GM18519 (cell line): ENCODE results near the gene IGF1.

ENCODE experiments used
- ATAC-seq: cut with Tn5 transposase; IDR thresholded peaks from one replicate; pipeline ENCODE4 v1.9.1; 2021; ENCODE audit warnings: mild to moderate bottlenecking, moderate library complexity; ENCODE audit not compliant: unreplicated experiment, low FRiP score

IGF1 gene

GRCh38 chr12:102480406-102480805, at the start of gene IGF1:
Gene IGF1 (minus strand): TSS chr12:102480563. CDS start chr12:102480381, 182 bp downstream.
- no peak for ATAC-seq

DNA sequence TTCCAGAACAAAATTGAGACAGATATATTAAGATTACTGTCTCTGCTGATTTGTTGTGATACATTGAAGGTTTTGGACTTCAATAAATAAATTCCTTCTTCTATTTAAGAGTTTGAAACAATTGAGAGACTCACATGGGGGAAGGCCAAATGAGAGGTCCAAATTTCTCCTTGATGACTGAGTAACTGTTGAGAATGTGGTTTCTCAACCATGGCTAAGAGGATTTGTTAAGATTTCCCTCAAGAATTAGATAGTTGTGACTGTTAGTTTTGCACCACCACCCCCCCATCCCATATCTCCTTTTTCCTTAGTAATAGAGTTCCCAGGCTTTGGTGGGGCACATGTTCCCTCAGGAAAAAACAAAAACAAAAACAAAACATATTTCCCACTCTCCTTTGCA, 47.7 kb upstream of the IGF1 start:
- ATAC-seq, result no peak

- no peak for ATAC-seq
Measured at GRCh38 chr12:102527171-102527720, 46.9 kb upstream of the IGF1 start.

DNA sequence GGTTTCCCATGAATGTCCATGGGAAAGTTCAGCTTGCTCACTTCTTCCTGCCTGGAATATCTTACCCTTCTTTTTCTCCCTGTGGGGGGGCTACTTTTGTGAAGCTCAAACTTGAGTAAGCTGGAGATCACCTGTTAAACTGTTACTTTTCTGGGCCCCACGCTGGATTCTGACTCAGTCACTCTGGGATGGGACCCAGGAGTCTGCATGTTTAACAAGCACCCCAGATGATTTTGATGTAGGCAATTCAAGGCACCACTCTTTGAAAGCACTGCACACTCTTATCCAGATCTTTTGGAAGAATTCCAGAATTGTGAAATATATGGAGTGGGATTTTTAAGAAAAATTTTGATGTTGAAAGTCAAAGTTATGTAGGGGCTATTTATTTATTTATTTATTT, 46.3 kb upstream of the IGF1 start:
- ATAC-seq, result no peak

- no peak for ATAC-seq
Measured at GRCh38 chr12:102522768-102523167, 42.4 kb upstream of the IGF1 start.

- ATAC-seq, result no peak
Measured at GRCh38 chr12:102521662-102522277, 41.4 kb upstream of the IGF1 start.

GRCh38 chr12:102518871-102519270, 38.5 kb upstream of the IGF1 start:
- ATAC-seq, result no peak

GRCh38 chr12:102514696-102515095, 34.3 kb upstream of the IGF1 start:
- no peak for ATAC-seq

GRCh38 chr12:102513739-102514138, 33.4 kb upstream of the IGF1 start:
- ATAC-seq, result no peak

GRCh38 chr12:102513272-102513671, 32.9 kb upstream of the IGF1 start:
- peak; percentile 42 for ATAC-seq

DNA sequence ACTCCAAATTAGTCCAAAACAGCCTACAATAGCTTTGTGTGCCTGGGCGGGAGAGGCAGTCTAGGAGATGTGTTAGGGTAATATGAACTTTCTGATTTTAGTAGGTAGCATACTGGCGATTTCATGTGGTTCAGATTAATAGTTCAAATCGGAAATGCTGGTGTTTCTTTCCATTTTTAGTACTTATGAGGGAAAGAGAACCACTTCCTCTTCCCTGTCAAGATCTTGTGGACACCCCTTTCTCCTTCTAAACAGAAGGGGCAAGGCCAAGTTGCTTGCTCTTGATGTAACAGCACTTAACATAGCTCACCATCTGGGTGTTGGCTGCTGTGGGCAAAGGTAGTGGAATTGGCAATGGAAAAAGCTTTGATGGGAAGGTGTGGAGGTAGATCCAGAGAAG, 32.2 kb upstream of the IGF1 start:
- ATAC-seq, result no peak

- ATAC-seq, result no peak
Measured at GRCh38 chr12:102511575-102511974, 31.2 kb upstream of the IGF1 start.

DNA sequence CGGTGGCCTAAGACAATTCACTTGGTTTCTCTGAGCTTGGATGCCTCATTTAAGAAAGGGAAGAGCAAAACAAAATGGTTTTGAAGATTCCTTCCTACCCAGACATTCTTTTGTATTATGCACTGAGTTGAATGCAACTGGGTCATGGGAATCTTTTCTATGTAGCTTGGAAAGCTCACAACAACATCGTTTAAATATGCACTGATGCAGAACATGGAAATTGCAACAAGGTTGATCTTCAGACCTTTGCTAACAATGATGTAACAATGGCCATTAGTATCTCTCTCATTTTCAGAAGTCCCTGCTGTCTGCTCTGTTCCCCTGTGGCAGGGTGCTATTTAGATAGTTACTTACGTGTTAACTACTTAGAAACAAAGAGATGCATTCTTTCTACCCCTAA, 30.1 kb upstream of the IGF1 start:
- ATAC-seq, result no peak

DNA sequence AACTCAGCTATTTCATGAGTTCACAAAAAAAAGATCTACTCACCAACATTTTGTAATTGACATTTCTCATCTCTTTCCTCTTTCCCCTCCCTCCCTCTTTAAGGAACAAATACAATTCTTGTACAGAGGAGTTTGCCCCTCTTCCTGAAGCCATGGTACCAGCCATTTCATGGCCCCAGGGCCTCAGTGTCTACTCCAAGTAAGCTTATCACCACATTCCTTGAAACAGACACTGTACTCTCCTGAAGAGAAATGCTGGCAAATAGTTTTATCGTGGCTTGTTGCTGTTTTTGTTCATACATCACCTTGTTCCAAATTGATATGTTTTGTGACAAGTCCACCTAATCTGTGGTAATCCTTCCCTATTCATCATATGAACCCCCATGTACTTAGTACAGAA, 29.7 kb upstream of the IGF1 start:
- ATAC-seq, result no peak

GRCh38 chr12:102509123-102509626, 28.8 kb upstream of the IGF1 start:
- ATAC-seq, result no peak

- ATAC-seq, result no peak
Measured at GRCh38 chr12:102508052-102508451, 27.7 kb upstream of the IGF1 start.

DNA sequence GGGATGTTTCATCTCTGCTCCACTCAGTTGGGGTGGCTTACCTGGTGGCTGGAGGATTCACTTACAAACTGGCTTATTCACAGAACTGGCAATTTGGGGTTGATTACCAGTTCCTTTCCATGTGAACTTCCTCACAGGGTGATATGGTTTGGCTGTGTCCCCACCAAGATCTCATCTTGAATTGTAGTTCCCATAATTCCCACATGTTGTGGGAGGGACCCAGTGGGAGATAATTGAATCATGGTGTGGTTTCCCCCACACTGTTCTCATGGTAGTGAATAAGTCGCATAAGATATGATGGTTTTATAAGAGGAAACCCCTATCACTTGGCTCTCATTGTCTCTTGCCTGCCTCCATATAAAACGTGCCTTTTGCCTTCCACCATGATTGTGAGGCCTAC, 26.9 kb upstream of the IGF1 start:
- ATAC-seq, result no peak

GRCh38 chr12:102504871-102505270, 24.5 kb upstream of the IGF1 start:
- no peak for ATAC-seq

DNA sequence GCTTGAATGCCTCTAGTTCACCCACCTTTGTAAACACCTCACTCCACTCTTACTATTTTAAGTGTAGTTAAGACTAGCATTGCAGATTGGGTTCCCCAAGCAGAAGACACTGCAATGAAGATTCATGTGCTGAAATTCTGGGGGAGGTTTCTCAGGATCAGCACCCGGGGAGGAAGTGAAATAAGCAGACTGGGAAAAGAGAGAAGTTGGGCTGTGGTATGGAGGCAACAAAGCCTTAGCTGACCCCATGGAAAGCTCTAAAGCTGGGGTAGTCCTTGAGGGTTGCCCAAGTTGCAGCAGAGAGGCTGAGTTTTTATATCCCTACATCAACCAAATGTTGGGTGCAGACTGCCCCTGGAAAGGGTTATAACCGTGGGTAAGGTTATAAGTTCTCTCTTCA, 23.9 kb upstream of the IGF1 start:
- ATAC-seq, result no peak

DNA sequence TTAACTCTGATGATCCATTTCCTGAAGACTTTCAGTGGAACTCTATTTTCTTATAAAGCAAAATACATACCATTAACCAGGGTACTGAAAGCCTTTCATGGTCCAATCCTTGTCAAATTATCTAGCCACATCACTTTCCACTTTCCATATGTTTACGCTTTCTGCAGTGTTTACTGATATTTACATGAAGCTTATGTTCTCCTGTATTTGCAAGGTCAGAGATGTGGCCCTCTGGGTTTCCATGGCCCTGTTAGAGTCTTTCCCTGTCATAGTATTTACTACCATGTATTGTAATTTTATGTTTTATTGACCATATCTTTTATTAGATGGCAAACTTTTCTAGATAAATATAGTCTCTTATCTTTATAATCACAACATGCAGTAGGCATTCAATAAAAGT, 23.5 kb upstream of the IGF1 start:
- ATAC-seq, result no peak

DNA sequence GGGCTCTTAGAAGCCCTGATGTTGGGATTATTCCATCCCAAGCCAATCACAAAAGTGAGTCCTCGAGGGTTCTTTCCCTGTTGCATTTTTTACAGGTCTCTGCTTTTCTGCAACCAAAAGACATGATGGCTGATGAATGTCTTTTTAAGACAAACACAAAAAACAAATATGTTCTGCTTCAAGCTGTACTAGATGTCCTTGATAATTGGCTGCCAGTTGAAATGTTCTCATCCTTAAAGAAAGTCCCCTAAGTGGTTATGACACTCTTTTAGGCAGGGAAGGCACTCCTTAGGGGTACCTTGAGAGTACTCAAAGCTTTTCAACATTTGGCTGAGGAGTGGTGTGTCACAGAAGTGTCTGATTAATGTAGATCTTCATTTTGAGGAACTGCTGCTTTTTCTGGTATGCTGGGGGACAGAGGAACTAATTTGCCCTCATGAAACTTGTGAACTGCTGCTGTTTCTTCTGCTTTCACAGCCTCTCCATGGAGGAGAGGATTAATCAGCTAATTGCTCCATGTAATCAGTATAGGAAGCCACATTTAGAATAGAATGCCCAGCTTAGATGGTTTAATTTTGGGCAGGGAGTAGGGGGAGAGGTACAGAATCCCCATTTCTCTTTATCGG, 22.8 kb upstream of the IGF1 start:
- peak; percentile 81 for ATAC-seq

DNA sequence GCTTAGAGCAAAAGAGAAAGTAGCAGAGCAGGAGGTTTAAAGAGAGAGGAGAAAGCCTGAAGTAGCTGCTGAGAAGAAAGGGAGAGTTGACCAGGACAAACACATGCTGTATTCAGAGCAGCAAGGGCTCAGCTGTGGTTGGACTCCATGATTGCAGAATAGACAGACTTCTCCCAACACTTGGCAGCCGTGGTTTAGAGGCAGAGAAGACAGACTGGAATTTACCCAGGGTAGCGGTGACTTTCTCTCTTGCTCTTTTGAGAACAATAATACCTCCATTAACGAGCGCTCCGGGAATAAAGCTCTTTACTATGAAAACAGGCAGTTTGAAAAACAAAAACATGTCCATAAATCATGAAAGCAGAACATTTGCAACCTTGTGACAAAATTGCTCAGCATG, 21.4 kb upstream of the IGF1 start:
- ATAC-seq, result no peak
